ENCODE data around the gene BOD1L1.

DNA sequence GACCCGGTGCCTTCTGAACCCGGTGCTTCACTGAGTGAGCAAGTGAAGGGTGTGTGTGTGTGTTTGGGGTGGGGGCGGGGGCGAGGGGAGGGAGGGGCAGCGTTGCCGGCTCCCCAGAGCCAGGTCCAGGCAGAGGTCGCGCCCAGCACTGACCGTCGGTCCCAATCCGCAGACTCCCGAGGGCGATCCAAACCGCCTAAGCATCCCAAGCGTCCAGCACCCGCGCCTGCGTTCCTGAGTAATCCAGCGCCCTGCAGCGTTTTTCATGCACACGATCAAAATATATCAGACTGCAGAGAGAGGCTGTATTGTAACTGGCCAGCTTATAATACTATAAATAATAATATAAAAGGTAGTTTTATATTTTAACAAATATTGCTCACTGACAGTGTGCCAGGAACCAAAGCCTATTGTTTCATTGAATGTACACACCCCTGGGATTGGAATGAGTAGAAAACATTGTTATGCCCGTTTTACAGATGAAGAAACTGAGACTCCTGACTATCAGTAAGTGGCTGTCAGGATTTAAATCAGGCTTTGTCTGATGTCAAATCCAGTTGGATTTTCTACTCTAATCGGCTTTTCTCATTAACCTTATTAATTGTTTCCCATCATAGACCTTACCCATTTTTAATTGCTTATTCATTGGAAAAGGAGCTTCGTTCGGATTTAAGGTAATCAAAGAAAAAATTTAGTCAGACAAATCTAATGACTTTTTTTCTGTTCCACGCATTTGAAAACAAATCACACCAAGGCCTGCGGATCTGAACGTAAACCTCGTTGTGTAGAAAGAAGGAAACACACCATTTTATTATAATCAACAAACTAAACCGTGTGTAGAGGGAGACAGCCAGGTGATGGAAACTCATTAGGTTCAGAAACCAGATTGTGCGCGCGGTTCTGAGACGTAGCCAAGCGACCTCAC is 79.2 kb downstream of the BOD1L1 start:
- no peak for TF ChIP-seq POLR2A (IDR thresholded peaks at IDR 0.05)
- TF ChIP-seq, protein P1, sequence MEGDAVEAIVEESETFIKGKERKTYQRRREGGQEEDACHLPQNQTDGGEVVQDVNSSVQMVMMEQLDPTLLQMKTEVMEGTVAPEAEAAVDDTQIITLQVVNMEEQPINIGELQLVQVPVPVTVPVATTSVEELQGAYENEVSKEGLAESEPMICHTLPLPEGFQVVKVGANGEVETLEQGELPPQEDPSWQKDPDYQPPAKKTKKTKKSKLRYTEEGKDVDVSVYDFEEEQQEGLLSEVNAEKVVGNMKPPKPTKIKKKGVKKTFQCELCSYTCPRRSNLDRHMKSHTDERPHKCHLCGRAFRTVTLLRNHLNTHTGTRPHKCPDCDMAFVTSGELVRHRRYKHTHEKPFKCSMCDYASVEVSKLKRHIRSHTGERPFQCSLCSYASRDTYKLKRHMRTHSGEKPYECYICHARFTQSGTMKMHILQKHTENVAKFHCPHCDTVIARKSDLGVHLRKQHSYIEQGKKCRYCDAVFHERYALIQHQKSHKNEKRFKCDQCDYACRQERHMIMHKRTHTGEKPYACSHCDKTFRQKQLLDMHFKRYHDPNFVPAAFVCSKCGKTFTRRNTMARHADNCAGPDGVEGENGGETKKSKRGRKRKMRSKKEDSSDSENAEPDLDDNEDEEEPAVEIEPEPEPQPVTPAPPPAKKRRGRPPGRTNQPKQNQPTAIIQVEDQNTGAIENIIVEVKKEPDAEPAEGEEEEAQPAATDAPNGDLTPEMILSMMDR (IDR thresholded peaks at IDR 0.05): no peak
